HCT116 (cell line): ENCODE measurements around the gene WDR48. TPM values are rescaled to one million over a fixed set of nuclear protein-coding genes. Genes with fewer than 3 reads are reported as not detected.
A peak's percentile ranks its signal among the peaks of the same experiment; 100 is the strongest.

Experiments
- ATAC-seq: fragments of 200-7000 bp; cut with Tn5 transposase; 2 replicates; pipeline ENCODE4 v1.9.1; 2020; ENCODE audit warnings: mild to moderate bottlenecking, moderate library complexity
- BruUV-seq: library from RNA; stranded (reverse); fragments of 400-500 nt; replicated peaks from 2 replicates; lab custom pipeline; 2021; lab: Mats Ljungman, UMichigan
- CTCF ChIA-PET: fragments of 300-600 bp; sonication (Branson Sonifier 250); formaldehyde crosslinking; loops from one replicate; lab custom pipeline; 2021; ENCODE audit warnings: antibody characterized with exemption; lab: Charles Lee
- POLR2A ChIA-PET: fragments of 300-600, 350-600 bp; sonication (Branson Sonifier 250); formaldehyde crosslinking; loops from one replicate; lab custom pipeline; 2021; ENCODE audit warnings: antibody characterized with exemption; lab: Charles Lee
- RAD21 ChIA-PET, 2 experiments: fragments of 300-600 bp; sonication (Branson Sonifier 250); formaldehyde crosslinking; loops; one replicate each; lab custom pipeline; 2023; ENCODE audit warnings: low total read pairs in 2 of 2; ENCODE audit not compliant: uncharacterized antibody in 2 of 2, unreplicated experiment in 2 of 2, low non-redundant PET in 1 of 2; lab: Charles Lee
- DNase-seq: peaks from one replicate; pipeline ENCODE4 v3.0.0-alpha.2; 2010; ENCODE audit warnings: low read depth, low spot score
- H2AFZ ChIP-seq: fragments of 200-600 bp; shearing (Covaris generic), sonication (generic); 2 replicates; pipeline ENCODE4 v1.6.1; 2017; ENCODE audit warnings: low read depth, mixed run types, mixed read lengths, antibody characterized with exemption, low read length; ENCODE audit not compliant: poor library complexity, severe bottlenecking
- H3K27ac ChIP-seq: 2 replicates; pipeline ENCODE4 v1.5.1; 2012; ENCODE audit warnings: low read depth, low read length
- H3K27me3 ChIP-seq: fragments of 200-600 bp; sonication (generic); 2 replicates; pipeline ENCODE4 v1.6.1; 2016; ENCODE audit warnings: mixed run types, low read length, mixed read lengths; ENCODE audit not compliant: insufficient read depth
- H3K36me3 ChIP-seq, 2 experiments: fragments of 200-500 bp in 1 of 2; fragments of 200-600 bp in 1 of 2; sonication (Bioruptor generic) in 1 of 2; sonication (generic) in 1 of 2; 2 replicates each; pipeline versions ENCODE4 v1.5.1 to v1.6.1; 2014 to 2016; ENCODE audit warnings: low read length in 2 of 2, inconsistent platforms in 1 of 2, mixed read lengths in 1 of 2, mixed run types in 1 of 2; ENCODE audit not compliant: insufficient read depth in 2 of 2, control insufficient read depth in 1 of 2
- H3K4me1 ChIP-seq, 2 experiments: fragments of 200-600 bp in 1 of 2; sonication (generic) in 1 of 2; 2 replicates each; pipeline versions ENCODE4 v1.5.1 to v1.6.1; 2012 to 2017; ENCODE audit warnings: low read length in 2 of 2, inconsistent platforms in 1 of 2, mild to moderate bottlenecking in 1 of 2, mixed read lengths in 1 of 2, mixed run types in 1 of 2, moderate library complexity in 1 of 2; ENCODE audit not compliant: insufficient read depth in 2 of 2, control insufficient read depth in 1 of 2
- H3K4me2 ChIP-seq: fragments of 200-600 bp; sonication (generic); 2 replicates; pipeline ENCODE4 v1.6.1; 2017; ENCODE audit warnings: mixed run types, low read length, mixed read lengths
- H3K4me3 ChIP-seq, 2 experiments: fragments of 200-600 bp in 1 of 2; sonication (generic) in 1 of 2; replicated peaks in 1 of 2; 2 replicates each; pipeline ENCODE4 v1.5.1; 2011 to 2016; ENCODE audit warnings: low read length in 2 of 2, control low read depth in 1 of 2, low read depth in 1 of 2, mild to moderate bottlenecking in 1 of 2, mixed read lengths in 1 of 2, mixed run types in 1 of 2
- H3K79me2 ChIP-seq: fragments of 200-600 bp; sonication (generic); 2 replicates; pipeline ENCODE4 v1.6.1; 2017; ENCODE audit warnings: mild to moderate bottlenecking, mixed run types, low read length, moderate library complexity, mixed read lengths; ENCODE audit not compliant: insufficient read depth
- H3K9ac ChIP-seq: fragments of 200-600 bp; sonication (generic); 2 replicates; pipeline ENCODE4 v1.6.1; 2016; ENCODE audit warnings: low read length, mixed read lengths
- H3K9me2 ChIP-seq: fragments of 200-600 bp; sonication (generic), shearing (Covaris generic); 2 replicates; pipeline ENCODE4 v1.6.1; 2017; ENCODE audit warnings: mixed run types, mild to moderate bottlenecking, moderate library complexity; ENCODE audit not compliant: insufficient read depth
- H3K9me3 ChIP-seq, 2 experiments: fragments of 200-500 bp in 1 of 2; fragments of 200-600 bp in 1 of 2; sonication (Bioruptor generic) in 1 of 2; sonication (generic) in 1 of 2; 2 replicates each; pipeline ENCODE4 v1.6.1; 2014 to 2017; ENCODE audit warnings: low read length in 2 of 2, mixed read lengths in 2 of 2, inconsistent platforms in 1 of 2, low read depth in 1 of 2, mild to moderate bottlenecking in 1 of 2, mixed run types in 1 of 2, moderate library complexity in 1 of 2; ENCODE audit not compliant: control insufficient read depth in 1 of 2, insufficient read depth in 1 of 2
- H4K20me1 ChIP-seq: fragments of 200-600 bp; sonication (generic), shearing (Covaris generic); 2 replicates; pipeline ENCODE4 v1.6.1; 2017; ENCODE audit warnings: mixed run types, mild to moderate bottlenecking, moderate library complexity; ENCODE audit not compliant: insufficient read depth
- CBX3 ChIP-seq: IDR thresholded peaks from 2 replicates; pipeline ENCODE4 v1.6.1; 2012; ENCODE audit warnings: low read depth
- POLR2AphosphoS5 ChIP-seq: IDR thresholded peaks from 2 replicates; pipeline ENCODE4 v1.6.1; 2011; ENCODE audit warnings: mild to moderate bottlenecking, low read depth, low read length, moderate library complexity
- SP1 ChIP-seq: IDR thresholded peaks from 2 replicates; pipeline ENCODE4 v1.6.1; 2012; ENCODE audit warnings: low read depth
- intact Hi-C: fragments of 100-400 bp; cut with micrococcal nuclease; formaldehyde crosslinking; loops from 2 replicates; pipeline ENCODE4 v1.10.0; 2022
- total RNA-seq: library from RNA; stranded (reverse); gene quantifications from one replicate; pipeline ENCODE4 v1.2.1, GENCODE V29; 2021; ENCODE audit not compliant: unreplicated experiment
- TF ChIP-seq, protein P1 (sequence below): IDR thresholded peaks from 2 replicates; pipeline ENCODE4 v1.6.1; 2012
- TF ChIP-seq, protein P2 (sequence below): IDR thresholded peaks from 2 replicates; pipeline ENCODE4 v1.6.1; 2012
- TF ChIP-seq, protein P3 (sequence below): IDR thresholded peaks from 2 replicates; pipeline ENCODE4 v1.6.1; 2011; ENCODE audit warnings: mild to moderate bottlenecking, low read length, moderate library complexity; ENCODE audit not compliant: insufficient replicate concordance; ENCODE audit errors: extremely low read depth

Gene WDR48
- total RNA-seq, 1 experiment from 2014 or later, result 35.6 TPM

DNA sequence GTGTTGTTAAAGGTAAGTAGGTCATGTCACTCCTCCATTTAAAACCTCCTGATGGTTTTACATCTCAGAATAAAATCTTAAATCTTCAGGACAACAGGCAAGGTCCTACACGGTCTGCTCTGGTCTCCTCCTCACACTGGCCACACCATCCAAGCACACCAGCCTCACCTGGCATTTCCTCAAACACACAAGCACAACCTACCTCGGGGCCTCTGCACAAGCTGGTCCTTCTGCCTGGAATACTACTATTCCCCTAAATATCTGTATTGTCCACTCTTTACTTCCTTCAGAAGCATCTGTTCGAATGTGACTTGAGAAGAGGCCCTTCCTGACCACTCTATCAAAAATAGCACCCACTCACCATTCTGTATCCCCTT is 53.9 kb downstream of the WDR48 start:
- H2AFZ ChIP-seq, result no peak overlapping the region
- BruUV-seq, result no TSS peak
- H3K27ac ChIP-seq, result no peak overlapping the region
- no peaks in the 10 kb centered on the region for H4K20me1 ChIP-seq
- H3K4me3 ChIP-seq, result no peak overlapping the region; a peak in 1 of 4 replicates
- intact Hi-C loops, result no loop called here
- RAD21 ChIA-PET, result interaction anchor here in 1 of 2 experiments (1.9 kb wide), 1 partner anchor 183 kb away, joined by 5 read pairs; no protein-coding TSS in a partner anchor
- H3K9me2 ChIP-seq, result no peaks in the 10 kb centered on the region
- no peak for TF ChIP-seq POLR2AphosphoS5
- TF ChIP-seq, protein P1, sequence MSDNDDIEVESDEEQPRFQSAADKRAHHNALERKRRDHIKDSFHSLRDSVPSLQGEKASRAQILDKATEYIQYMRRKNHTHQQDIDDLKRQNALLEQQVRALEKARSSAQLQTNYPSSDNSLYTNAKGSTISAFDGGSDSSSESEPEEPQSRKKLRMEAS, result no peak
- no peak for TF ChIP-seq CBX3
- TF ChIP-seq, protein P2, sequence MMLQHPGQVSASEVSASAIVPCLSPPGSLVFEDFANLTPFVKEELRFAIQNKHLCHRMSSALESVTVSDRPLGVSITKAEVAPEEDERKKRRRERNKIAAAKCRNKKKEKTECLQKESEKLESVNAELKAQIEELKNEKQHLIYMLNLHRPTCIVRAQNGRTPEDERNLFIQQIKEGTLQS, result no peak
- TF ChIP-seq SP1, result no peak
- TF ChIP-seq, protein P3, sequence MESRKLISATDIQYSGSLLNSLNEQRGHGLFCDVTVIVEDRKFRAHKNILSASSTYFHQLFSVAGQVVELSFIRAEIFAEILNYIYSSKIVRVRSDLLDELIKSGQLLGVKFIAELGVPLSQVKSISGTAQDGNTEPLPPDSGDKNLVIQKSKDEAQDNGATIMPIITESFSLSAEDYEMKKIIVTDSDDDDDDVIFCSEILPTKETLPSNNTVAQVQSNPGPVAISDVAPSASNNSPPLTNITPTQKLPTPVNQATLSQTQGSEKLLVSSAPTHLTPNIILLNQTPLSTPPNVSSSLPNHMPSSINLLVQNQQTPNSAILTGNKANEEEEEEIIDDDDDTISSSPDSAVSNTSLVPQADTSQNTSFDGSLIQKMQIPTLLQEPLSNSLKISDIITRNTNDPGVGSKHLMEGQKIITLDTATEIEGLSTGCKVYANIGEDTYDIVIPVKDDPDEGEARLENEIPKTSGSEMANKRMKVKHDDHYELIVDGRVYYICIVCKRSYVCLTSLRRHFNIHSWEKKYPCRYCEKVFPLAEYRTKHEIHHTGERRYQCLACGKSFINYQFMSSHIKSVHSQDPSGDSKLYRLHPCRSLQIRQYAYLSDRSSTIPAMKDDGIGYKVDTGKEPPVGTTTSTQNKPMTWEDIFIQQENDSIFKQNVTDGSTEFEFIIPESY, result no peak
- TF ChIP-seq, all 23 proteins: peak for 0
- H3K27me3 ChIP-seq, result no peaks in the 10 kb centered on the region
- peak overlapping the region; percentile 92 for H3K4me2 ChIP-seq
- ATAC-seq (no peak), DNase-seq (no peak)
- H3K79me2 ChIP-seq, result peaks cover 19% of the 10 kb centered on the region; the same call in 1 of the 2 replicates
- POLR2A ChIA-PET, result no interaction called here
- CTCF ChIA-PET, result interaction anchor here (1.3 kb wide), 1 partner anchor 182 kb away, joined by 8 read pairs; no protein-coding TSS in a partner anchor
- no peaks in the 10 kb centered on the region for H3K9me3 ChIP-seq
- H3K9ac ChIP-seq, result no peak overlapping the region
- 0 out of 4 replicates have a peak, but pooled peaks cover 0 to under 1% of the 10 kb centered on the region in 2 experiments for H3K36me3 ChIP-seq
- H3K4me1 ChIP-seq, result peaks cover 16 to 23% of the 10 kb centered on the region in 2 experiments
